NCI-H460 (cell line): ENCODE results near the gene GDF10. TPM values are rescaled to one million over a fixed set of nuclear protein-coding genes. Genes with fewer than 3 reads are reported as not detected.

Experiments used
- DNase-seq: peaks from one replicate; pipeline ENCODE4 v3.0.0-alpha.2; 2016; ENCODE audit warnings: low read depth; ENCODE audit errors: extremely low read depth
- total RNA-seq: library from RNA; depleted of rRNA; stranded (reverse); fragments of >200 nt; shearing (Covaris generic); gene quantifications from 2 replicates; pipeline ENCODE4 v1.2.3, GENCODE V29; 2014

The GDF10 gene
- total RNA-seq, 1 experiment from 2014 or later = not detected

GRCh38 chr10:47268696-47269095, 31.3 kb upstream of the GDF10 start:
- no peak for DNase-seq

- no peak for DNase-seq
These were observed 30.7 kb upstream of the GDF10 start for GRCh38 chr10:47269294-47269693.

GRCh38 chr10:47276071-47276470, 23.9 kb upstream of the GDF10 start:
- no peak for DNase-seq

GRCh38 chr10:47276576-47277351, 23.2 kb upstream of the GDF10 start:
- DNase-seq = no peak

- DNase-seq = no peak
These were observed 22.4 kb upstream of the GDF10 start for GRCh38 chr10:47277352-47278151.

- DNase-seq = no peak
These were observed 21.9 kb upstream of the GDF10 start for GRCh38 chr10:47278152-47278473.

- no peak for DNase-seq
These were observed 21.3 kb upstream of the GDF10 start for GRCh38 chr10:47278720-47279119.

GRCh38 chr10:47279276-47279675, 20.7 kb upstream of the GDF10 start:
- DNase-seq = no peak

- no peak for DNase-seq
These were observed 17.9 kb upstream of the GDF10 start for GRCh38 chr10:47282005-47282656.

- no peak for DNase-seq
These were observed 17.4 kb upstream of the GDF10 start for GRCh38 chr10:47282657-47283018.

GRCh38 chr10:47283101-47283630, 16.8 kb upstream of the GDF10 start:
- DNase-seq = no peak

GRCh38 chr10:47283848-47284247, 16.1 kb upstream of the GDF10 start:
- DNase-seq = no peak

GRCh38 chr10:47285381-47286115, 14.4 kb upstream of the GDF10 start:
- no peak for DNase-seq

GRCh38 chr10:47286116-47286505, 13.9 kb upstream of the GDF10 start:
- DNase-seq = no peak

- DNase-seq = no peak
These were observed 13.2 kb upstream of the GDF10 start for GRCh38 chr10:47286591-47287315.

GRCh38 chr10:47287365-47287802, 12.6 kb upstream of the GDF10 start:
- no peak for DNase-seq

GRCh38 chr10:47287805-47288204, 12.2 kb upstream of the GDF10 start:
- DNase-seq = no peak

GRCh38 chr10:47288236-47288635, 11.8 kb upstream of the GDF10 start:
- DNase-seq = no peak

GRCh38 chr10:47288916-47289495, 11.0 kb upstream of the GDF10 start:
- DNase-seq = no peak

- no peak for DNase-seq
These were observed 10.1 kb upstream of the GDF10 start for GRCh38 chr10:47289921-47290320.
